Thyroid gland (tissue), 4 donors: ENCODE measurements around the gene UBE2QL1.

Experiments
- POLR2A ChIP-seq, 2 donors: fragments of 450-650 bp; IDR thresholded peaks; one replicate each; pipeline ENCODE4 v1.6.1; 2017; ENCODE audit warnings: antibody characterized with exemption in 2 of 2, mild to moderate bottlenecking in 2 of 2, moderate library complexity in 1 of 2
- TF ChIP-seq, protein P1 (sequence below), 6 experiments: fragments of 200-600 bp in 3 of 6; fragments of 450-650 bp in 3 of 6; sonication (generic) in 3 of 6; IDR thresholded peaks; one replicate each; pipeline ENCODE4 v1.5.1; 2016 to 2019; ENCODE audit warnings: antibody characterized with exemption in 6 of 6, mild to moderate bottlenecking in 2 of 6, inconsistent platforms in 1 of 6, moderate library complexity in 1 of 6

DNA sequence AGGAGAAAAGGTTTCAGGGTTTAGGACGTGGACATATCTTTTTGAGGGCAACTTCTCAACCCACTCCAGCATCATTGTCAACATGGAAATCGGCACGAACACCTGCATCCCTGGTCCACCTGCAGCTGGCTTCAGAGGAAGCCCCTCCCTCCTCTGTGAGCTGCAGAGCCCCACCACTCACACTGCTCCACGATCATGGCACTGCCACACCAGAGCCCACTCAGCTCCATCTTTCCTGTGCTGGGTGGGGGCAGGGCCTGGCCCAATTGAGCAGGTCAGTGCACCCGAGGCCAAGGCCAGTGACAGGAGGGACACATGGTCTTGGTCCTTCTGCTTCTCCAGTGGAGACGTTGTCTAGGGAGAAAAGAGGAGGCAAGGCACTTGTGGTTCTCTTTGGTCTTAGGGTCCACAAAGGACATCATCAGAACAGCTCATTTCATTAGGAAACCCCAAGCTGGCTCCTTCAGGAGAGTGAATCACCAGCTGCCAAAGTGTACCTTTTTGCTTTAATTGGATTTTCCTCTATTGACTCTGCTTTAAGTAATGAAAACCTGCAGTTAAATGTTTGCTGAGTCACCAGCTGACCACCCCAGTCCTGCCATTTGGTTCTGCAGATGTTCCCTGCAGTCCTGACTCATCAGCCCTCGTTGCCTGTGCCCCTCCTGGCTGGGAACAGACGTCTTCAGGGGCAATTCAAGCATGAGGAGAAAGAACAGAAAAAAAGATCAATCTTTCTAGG lies 56.2 kb downstream of the UBE2QL1 start:
- TF ChIP-seq, protein P1, sequence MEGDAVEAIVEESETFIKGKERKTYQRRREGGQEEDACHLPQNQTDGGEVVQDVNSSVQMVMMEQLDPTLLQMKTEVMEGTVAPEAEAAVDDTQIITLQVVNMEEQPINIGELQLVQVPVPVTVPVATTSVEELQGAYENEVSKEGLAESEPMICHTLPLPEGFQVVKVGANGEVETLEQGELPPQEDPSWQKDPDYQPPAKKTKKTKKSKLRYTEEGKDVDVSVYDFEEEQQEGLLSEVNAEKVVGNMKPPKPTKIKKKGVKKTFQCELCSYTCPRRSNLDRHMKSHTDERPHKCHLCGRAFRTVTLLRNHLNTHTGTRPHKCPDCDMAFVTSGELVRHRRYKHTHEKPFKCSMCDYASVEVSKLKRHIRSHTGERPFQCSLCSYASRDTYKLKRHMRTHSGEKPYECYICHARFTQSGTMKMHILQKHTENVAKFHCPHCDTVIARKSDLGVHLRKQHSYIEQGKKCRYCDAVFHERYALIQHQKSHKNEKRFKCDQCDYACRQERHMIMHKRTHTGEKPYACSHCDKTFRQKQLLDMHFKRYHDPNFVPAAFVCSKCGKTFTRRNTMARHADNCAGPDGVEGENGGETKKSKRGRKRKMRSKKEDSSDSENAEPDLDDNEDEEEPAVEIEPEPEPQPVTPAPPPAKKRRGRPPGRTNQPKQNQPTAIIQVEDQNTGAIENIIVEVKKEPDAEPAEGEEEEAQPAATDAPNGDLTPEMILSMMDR (IDR thresholded peaks at IDR 0.05): no peak
- no peak for TF ChIP-seq POLR2A (IDR thresholded peaks at IDR 0.05)
